SU-DHL-6 (cell line): Measurements from ENCODE around the gene SEMA5A.

Experiments used
- H2AFZ ChIP-seq: fragments of 200-600 bp; sonication (generic); 2 replicates; pipeline ENCODE4 v1.6.1; 2014; ENCODE audit warnings: low read depth, mild to moderate bottlenecking, moderate library complexity, mixed read lengths, antibody characterized with exemption, low read length; ENCODE audit not compliant: severe bottlenecking
- H3F3A ChIP-seq: fragments of 200-600 bp; shearing (Covaris generic); 2 replicates; pipeline ENCODE4 v1.6.0; 2016; ENCODE audit warnings: antibody characterized with exemption, mild to moderate bottlenecking; ENCODE audit not compliant: insufficient read depth
- H3K27ac ChIP-seq: fragments of 200-600 bp; sonication (generic); 2 replicates; pipeline ENCODE4 v1.5.1; 2016; ENCODE audit warnings: low read depth, mild to moderate bottlenecking, low read length, moderate library complexity, mixed read lengths
- H3K27me3 ChIP-seq: fragments of 200-600 bp; sonication (generic), shearing (Covaris generic); 2 replicates; pipeline ENCODE4 v1.6.0; 2014; ENCODE audit warnings: mild to moderate bottlenecking, low read length
- H3K36me3 ChIP-seq: fragments of 200-600 bp; sonication (generic); 2 replicates; pipeline ENCODE4 v1.6.1; 2014; ENCODE audit warnings: mild to moderate bottlenecking, low read length, mixed read lengths
- H3K4me2 ChIP-seq: fragments of 300-600, 200-600 bp; shearing (Covaris generic), sonication (generic); 2 replicates; pipeline ENCODE4 v1.6.0; 2014; ENCODE audit warnings: low read length, low read depth, mild to moderate bottlenecking; ENCODE audit not compliant: poor library complexity, severe bottlenecking
- H3K4me3 ChIP-seq: fragments of 200-600 bp; sonication (generic); 2 replicates; pipeline ENCODE4 v1.5.1; 2014; ENCODE audit warnings: antibody characterized with exemption, low read length, mild to moderate bottlenecking, mixed read lengths; ENCODE audit not compliant: insufficient read depth, poor library complexity, severe bottlenecking
- H3K79me2 ChIP-seq: fragments of 200-600 bp; sonication (generic); 2 replicates; pipeline ENCODE4 v1.6.1; 2014; ENCODE audit warnings: mild to moderate bottlenecking, low read length, moderate library complexity; ENCODE audit not compliant: insufficient read depth
- H3K9ac ChIP-seq: fragments of 200-600 bp; sonication (generic); 2 replicates; pipeline ENCODE4 v1.7.0; 2014; ENCODE audit warnings: mild to moderate bottlenecking, low read length
- H3K9me2 ChIP-seq: fragments of 200-600 bp; sonication (generic); replicated peaks from 2 replicates; pipeline ENCODE4 v1.6.1; 2014; ENCODE audit warnings: low read length; ENCODE audit not compliant: insufficient read depth
- H3K9me3 ChIP-seq: fragments of 200-600 bp; sonication (generic); 2 replicates; pipeline ENCODE4 v1.6.1; 2014; ENCODE audit warnings: low read length, mixed read lengths; ENCODE audit not compliant: insufficient read depth
- H4K20me1 ChIP-seq: fragments of 200-600 bp; sonication (generic); 2 replicates; pipeline ENCODE4 v1.6.1; 2014; ENCODE audit warnings: low read depth, mild to moderate bottlenecking, antibody characterized with exemption, low read length, moderate library complexity, mixed read lengths
- EZH2phosphoT487 ChIP-seq: fragments of 200-600 bp; sonication (generic), shearing (Covaris generic); conservative IDR thresholded peaks from 2 replicates; pipeline ENCODE4 v1.6.1; 2018; ENCODE audit warnings: mild to moderate bottlenecking, antibody characterized with exemption, low read length, moderate library complexity, mixed read lengths
- TF ChIP-seq, protein P1 (sequence below): fragments of 200-600 bp; sonication (generic); IDR thresholded peaks from one replicate; pipeline ENCODE4 v1.5.1; 2017; ENCODE audit warnings: antibody characterized with exemption, mild to moderate bottlenecking, low read length, moderate library complexity; ENCODE audit not compliant: insufficient read depth, poor library complexity, severe bottlenecking

SEMA5A gene

DNA sequence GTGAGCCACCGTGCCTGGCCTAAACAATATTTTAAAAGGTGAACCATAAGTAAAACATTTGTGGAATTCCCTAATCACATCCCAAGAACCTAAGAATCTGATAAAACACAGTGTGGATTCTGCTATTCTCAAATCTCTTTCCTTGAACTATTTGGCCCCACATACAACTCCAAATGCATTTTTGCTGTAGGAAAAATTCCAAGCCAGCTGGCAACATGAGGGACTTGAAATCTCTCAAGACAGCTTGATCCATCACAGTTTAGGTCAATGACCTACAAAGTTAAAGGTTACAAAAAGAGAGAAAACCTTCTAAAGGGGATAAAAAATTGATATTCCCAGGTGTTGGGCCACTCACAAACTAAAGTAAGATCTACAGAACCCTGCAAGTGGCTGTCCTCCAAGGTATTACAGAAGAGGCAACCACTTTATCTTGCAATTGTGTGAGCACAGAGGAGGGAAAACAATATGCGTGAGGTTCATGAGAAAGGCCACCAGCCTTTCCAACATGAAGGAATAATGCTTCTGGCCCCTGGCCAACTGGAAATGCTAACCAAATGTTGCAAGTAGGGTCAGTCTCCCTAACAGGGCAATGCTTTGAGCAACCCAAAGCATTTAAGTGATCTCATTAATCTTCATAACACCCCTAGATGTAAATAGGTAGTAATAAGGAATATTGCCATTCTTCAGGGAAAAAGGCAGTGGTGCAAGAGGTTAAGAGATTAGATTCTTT lies 221.4 kb downstream of the SEMA5A start:
- H3K27me3 ChIP-seq: no peaks in the 10 kb centered on the region
- H3K36me3 ChIP-seq: no peaks in the 10 kb centered on the region
- no peaks in the 10 kb centered on the region for H3F3A ChIP-seq
- H3K9me2 ChIP-seq: no peaks in the 10 kb centered on the region
- no peaks in the 10 kb centered on the region for H3K9me3 ChIP-seq
- H2AFZ ChIP-seq: no peak overlapping the region
- no peak overlapping the region for H3K27ac ChIP-seq
- no peaks in the 10 kb centered on the region for H4K20me1 ChIP-seq
- TF ChIP-seq, protein P1, sequence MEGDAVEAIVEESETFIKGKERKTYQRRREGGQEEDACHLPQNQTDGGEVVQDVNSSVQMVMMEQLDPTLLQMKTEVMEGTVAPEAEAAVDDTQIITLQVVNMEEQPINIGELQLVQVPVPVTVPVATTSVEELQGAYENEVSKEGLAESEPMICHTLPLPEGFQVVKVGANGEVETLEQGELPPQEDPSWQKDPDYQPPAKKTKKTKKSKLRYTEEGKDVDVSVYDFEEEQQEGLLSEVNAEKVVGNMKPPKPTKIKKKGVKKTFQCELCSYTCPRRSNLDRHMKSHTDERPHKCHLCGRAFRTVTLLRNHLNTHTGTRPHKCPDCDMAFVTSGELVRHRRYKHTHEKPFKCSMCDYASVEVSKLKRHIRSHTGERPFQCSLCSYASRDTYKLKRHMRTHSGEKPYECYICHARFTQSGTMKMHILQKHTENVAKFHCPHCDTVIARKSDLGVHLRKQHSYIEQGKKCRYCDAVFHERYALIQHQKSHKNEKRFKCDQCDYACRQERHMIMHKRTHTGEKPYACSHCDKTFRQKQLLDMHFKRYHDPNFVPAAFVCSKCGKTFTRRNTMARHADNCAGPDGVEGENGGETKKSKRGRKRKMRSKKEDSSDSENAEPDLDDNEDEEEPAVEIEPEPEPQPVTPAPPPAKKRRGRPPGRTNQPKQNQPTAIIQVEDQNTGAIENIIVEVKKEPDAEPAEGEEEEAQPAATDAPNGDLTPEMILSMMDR: no peak
- no peak for TF ChIP-seq EZH2phosphoT487
- no peaks in the 10 kb centered on the region for H3K79me2 ChIP-seq
- no peak overlapping the region for H3K4me3 ChIP-seq
- no peak overlapping the region for H3K4me2 ChIP-seq
- no peak overlapping the region for H3K9ac ChIP-seq

DNA sequence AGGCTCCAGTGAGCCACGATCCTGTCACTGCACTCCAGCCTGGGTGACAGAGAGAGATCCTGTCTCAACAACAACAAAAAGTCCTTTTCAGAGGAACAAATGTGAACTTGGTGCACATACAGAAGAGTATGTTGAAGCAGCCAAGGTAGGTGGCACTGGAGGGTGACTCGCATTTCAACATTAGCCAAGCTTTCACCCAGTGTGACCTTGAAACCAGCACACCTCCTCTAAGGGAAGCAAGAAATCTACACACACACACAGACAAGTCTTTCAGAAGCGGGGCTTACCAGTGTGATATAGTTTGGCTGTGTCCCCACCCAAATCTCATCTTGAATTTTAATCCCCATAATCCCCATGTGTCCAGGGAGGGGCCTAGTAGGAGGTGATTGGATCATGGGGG lies 225.2 kb downstream of the SEMA5A start:
- Histone ChIP-seq H3F3A (no peaks in the 10 kb centered on the region), H3K4me3 (no peak overlapping the region), H3K36me3 (no peaks in the 10 kb centered on the region), H3K9ac (no peak overlapping the region), H3K4me2 (no peak overlapping the region), H4K20me1 (no peaks in the 10 kb centered on the region), H3K9me2 (no peaks in the 10 kb centered on the region), H3K79me2 (no peaks in the 10 kb centered on the region), H3K9me3 (no peaks in the 10 kb centered on the region), H3K27ac (no peak overlapping the region), H3K27me3 (no peaks in the 10 kb centered on the region), H2AFZ (no peak overlapping the region)
- no peak for TF ChIP-seq EZH2phosphoT487
- TF ChIP-seq, protein P1: no peak

DNA sequence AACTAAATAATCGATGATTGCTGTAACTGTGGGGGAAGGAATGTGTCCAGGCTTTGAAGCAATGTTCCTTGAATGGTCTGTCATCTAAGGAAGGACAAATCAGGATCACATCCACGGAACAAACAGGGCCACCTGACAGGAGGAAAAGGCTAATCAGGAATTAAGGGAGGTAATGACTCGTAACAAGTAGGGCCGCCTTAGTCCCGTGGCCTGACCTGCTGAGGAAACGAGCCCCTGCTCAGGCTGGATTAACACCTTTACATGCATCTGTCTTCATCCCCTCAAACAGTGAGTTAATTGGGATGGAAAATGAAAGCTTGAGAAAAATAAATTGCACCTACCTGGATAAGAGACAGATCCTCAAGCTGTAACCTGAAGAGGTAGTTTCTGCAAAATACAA lies 227.8 kb downstream of the SEMA5A start:
- Histone ChIP-seq H3F3A (no peaks in the 10 kb centered on the region), H3K9ac (no peak overlapping the region), H3K9me3 (no peaks in the 10 kb centered on the region), H3K79me2 (no peaks in the 10 kb centered on the region), H4K20me1 (no peaks in the 10 kb centered on the region), H3K4me3 (no peak overlapping the region), H3K27ac (no peak overlapping the region), H3K36me3 (no peaks in the 10 kb centered on the region), H3K9me2 (no peaks in the 10 kb centered on the region), H3K4me2 (no peak overlapping the region), H3K27me3 (no peaks in the 10 kb centered on the region), H2AFZ (no peak overlapping the region)
- TF ChIP-seq, protein P1: no peak
